Stimulated activated CD4-positive, alpha-beta T cell treated with anti-CD3 and anti-CD28 coated beads, Interleukin-15, amount 100 ng/mL, for 1 hour (primary cell): Measurements from ENCODE around the gene PPIA.

ENCODE experiments used
- DNase-seq, 2 donors: peaks; one replicate each; pipeline ENCODE4 v3.0.0-alpha.2; 2020; ENCODE audit warnings: low read depth in 1 of 2, low spot score in 1 of 2

PPIA gene

DNA sequence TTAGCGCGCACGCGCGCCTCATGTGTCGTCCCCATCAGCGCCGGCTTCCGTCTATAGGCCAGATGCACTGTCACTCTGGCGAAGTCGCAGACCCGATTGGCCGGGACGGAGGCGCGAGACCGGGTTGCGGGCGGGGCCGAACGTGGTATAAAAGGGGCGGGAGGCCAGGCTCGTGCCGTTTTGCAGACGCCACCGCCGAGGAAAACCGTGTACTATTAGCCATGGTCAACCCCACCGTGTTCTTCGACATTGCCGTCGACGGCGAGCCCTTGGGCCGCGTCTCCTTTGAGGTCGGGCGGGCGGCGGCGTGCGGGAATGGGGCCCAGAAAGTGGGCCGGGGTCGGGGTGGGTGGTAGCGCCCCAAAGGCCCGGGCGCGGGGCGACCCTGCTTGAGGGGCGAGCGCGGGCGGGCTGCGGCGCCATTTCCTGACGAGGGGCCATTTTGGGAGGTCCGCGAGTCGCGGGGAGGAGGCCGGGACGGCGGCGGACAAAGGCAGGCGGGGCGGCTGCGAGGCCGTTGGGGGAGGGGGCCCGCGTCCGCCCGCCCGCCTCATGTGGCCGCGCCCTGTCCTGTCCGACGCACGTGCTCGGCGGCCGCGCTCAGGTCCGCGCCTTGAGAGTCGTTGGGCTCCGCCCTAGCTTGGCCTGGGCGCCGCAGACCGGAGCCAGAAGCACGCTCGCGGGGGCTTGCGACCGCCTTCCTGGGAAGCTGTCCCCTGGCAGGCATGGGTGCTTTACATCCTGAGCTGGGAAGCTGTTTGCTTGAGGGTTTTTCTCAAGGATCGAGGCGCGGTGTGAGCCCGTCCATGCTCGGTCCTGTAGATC, at the start of gene PPIA:
PPIA (plus strand) TSS at position 178 of the 825 bp plus-strand sequence; CDS start at position 222, 44 bp downstream.
- DNase-seq = peak; percentile 97 to 98

DNA sequence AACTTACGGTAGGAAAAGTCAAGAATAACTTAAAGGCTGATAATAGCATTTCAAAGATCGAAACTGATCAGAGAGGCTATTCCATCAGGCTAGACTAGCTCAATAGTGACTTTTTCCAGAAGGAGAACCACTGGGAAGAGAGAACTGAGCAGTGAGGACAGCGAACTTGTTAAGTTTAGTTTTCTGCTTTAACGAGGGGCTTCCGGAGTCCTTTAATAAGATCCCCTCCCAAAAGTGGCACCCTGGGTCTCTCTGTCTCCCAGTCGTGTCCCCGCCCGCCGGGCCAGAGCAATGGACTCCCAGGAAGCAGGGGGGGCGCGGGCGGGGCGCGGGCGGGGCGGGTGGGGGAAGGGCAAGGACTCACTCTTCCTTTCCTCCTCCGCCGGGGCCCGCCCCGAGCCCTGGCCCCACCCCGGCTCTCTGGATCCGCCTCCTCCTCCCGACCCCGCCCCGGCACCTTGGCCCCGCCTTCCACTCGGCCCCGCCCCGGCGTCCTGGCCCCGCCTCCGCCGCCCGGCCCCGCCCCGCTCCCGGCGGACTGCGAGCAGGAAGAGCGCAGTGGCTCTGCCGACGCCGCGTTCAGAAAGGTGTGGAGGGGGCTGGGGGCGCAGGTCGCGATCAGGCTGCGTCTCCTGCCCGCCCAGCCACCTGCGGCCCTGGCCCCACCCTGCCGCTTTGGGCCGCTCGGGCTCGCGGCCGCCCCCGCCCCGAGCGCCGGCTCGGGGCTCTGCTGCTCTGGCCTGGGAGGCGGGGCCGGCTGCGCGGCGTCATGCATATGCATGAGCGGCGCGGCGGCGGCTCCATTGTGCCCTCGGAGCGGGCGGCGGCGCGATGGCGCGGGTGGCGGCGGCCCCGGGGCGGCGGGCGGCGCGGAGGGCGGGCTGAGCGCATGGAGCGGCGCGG, 48.2 kb upstream of the PPIA start, which contains the start of gene ZMIZ2:
ZMIZ2 (plus strand) TSS at position 803 of the 903 bp plus-strand sequence. CDS start 7,403 bp downstream, outside the sequence.
- DNase-seq = peak; percentile 88 to 91

DNA sequence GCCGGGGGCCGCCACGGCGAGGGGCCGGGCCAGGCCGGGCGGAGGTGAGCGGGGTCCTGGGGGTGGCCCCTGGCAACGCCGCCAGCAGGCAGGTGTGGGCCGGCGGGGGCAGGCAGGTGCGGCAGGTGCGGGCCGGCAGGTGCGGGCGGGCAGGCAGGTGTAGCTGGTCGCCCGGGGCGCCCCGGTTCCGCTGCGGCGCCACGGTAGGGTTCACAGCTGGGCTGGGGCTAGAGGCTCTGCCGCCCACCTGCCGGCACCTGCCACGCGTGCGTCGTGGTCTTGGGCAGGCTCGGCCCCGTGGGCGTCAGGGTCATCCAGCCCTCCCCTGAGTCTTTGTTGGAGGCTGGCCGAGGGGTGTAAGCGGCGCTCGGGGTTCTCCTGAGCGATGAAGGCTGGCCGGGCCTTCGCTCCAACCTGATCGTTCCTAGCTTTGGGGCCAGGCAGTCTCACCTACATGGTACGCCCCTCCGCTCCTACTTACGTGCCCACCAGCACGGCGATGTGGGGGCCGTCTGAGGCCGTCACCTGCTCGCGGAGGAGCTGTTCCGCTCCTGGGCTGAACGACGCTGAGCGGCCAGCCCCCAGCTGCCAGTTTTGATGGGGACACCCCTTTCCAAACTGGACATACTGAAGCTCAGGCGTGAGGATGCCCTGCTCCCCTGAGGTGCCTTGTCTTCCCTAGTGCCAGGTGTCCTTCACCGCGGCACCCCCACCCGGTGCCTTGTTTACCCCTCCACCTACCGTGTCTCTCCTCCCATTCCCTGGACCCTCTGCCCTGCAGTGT, 47.3 kb upstream of the PPIA start:
- DNase-seq = no peak

DNA sequence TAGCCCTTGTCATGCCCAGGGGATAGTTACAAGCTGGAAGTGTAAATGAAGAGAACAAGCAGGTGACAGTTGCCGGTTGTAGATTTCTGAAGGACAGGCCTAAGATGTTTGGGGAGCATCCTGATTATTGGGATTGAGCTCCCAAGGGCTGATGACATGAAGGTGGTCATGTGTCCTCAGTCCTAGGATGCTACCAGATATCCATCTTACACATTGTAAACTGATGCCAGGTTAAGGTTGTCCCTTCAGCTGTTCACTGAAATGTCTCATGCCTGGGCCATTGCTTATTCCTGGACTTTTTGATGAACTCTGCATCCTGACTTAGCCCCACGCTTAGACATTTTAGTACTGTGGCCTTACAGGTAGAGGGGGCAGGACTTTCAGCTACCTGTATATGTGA, 46.5 kb upstream of the PPIA start:
- DNase-seq = no peak

DNA sequence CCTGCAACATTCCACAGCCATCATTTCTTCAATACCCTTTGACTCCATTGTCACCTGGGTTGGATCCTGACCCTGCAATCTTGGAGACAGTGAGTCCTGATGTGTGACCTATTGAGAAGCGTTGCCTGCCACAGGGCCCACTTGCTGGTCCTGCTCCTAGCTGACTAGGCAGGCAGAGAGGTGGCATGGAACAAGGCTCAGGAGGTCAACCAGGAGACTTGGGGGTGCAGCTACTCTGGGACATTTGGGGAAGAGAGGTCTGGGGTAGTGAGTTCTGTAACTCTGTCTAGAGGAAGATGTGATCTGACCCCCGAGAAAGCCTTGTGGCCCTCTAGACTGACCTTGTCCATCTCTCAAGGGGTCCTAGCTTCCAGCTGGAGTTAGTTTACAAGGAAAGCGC, 46.1 kb upstream of the PPIA start:
- DNase-seq = no peak

DNA sequence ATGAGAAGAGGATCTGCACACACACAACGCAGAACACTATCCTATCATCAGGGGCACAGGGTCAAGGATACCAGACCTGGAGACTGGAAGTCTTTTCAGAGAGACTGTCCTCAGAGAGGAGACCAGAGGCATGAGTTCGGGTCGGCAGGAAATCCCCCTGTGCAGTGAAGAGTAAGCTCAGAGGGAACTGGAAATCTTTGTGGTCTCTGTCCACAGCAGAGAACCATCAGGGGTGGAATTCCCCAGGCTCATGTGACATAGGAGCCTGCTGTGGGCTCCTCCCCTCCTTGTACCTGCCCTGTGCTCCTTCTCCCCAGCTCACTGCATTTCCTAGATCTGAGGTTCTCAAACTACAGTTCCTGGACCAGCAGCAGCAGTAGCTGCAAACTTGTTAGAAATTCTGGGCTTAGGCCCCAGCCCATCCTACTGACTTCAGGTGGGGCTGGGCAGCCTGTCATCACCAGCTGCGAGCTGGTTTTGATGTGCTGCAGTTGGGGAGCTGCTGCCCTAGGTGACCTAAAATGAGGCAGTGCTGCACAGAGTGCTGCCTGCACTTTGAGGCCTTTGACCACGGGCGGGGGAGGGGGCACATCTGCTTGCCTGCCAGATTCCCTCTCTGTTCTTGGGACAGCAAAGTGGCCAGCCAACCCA, 45.4 kb upstream of the PPIA start:
- DNase-seq = peak in 1 of 2 donors; percentile 20

DNA sequence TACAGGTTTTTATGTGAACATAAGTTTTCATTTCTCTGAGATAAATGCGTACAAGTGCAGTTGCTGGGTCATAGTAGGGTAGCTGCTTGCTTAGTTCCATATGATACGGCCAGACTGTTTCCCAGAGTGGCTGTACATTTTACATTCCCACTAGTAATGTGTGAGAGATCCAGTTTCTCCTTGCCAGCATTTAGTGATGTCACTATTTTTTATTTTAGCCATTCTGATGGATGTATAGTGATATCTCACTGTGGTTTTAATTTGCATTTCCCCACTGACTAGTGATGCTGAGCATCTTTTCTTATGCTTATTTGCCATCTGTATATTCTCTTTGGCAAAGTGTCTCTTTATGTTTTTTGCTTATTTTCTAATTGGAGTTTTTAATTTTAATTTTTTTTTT, 43.7 kb upstream of the PPIA start:
- DNase-seq = no peak

DNA sequence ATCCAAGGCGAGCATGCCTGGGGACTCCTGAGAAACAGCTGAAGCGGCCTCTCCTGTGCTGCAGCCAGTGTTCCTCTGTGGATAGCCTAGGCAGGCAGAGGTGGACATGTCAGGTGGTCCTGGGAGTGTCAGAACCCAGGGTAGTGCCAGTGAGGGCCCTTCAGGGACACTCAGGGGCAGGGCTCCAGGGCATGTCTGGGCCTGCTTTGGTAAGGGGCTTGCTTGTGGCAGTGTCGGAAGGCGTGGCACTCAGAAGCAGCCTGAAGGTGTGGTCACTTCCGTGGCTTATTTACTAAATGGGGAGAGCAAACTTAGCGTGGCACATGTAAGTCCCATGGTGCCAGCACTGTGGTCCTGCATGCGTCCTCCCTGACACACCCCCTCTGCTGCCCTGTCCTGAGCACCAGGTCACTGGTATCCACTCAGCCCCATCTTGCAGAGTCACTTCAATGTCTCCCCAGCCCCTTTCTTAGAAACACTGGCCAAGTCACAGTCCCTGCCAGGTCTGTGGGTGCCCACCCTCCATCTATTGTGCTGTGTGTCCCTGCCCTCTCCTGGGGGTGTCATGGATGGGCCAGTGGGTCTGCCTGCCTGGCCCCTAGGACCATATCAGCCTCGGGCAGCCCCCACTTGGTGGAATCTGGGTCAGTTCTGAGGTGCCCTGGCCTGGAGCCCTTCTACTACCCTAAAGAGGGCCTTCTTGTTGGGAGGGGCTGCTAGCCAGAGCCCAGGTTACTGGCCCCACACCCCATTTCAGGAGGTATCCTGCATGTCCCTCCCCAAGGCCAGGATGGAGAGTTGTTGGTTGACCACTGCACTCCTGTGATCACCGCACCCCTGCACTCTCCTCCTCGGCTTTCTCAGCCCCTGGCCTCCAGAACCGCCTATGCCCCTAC, 41.4 kb upstream of the PPIA start:
- no peak for DNase-seq

DNA sequence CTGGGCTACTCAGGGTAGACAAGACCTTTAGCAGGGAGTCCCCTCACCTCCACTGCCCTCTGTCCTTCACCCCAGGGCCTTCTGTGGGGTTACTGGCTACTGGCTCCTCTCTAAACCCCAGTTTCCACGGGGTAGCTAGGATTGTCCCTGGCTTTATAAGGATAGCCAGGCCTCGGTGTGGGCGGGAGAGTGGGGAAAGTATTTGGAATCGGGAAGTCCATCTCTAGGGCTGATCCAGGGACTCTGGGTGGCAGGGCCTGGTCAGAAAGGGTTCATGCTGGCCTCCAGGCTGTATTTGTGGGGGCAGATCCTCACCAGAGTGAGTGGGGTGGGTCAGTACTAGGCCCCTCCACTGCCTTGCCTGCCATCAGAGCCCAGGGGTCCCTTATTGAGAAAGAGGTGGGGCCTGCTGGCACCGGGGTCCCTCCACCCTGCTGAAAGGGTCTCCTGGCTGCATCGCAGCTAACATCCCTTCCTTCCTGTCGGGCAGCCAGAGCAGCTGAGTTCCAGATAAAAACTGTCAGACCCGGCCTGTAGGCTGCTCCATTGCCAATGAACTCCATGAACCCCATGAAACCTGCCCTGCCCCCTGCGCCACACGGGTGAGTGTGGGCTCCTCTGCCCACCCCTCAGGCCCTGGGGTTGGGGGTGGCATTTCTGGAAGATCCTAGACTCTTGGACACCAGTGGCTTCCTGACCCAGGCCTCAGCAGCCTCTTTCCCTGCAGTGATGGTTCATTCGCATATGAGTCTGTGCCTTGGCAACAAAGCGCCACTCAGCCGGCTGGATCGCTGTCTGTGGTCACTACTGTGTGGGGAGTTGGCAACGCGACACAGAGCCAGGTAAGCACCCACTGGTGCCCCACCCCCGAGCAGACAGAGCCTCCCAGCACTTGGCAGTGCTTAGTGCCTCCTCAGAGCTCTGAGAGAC, 40.5 kb upstream of the PPIA start:
- no peak for DNase-seq

DNA sequence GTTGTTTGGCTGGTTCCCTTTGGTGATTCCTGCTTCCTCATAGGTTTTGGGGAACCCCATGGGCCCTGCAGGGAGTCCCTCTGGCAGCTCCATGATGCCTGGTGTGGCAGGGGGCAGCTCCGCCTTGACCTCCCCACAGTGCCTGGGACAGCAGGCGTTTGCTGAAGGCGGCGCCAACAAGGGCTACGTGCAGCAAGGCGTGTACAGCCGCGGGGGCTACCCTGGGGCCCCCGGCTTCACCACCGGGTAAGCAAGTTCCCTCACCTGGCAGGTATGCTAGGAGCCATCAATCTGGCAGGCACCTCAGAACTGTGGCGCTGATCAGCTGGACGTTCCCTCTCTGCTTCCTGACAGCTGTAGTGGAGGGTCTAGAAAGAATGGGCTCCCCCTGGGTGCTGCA, 39.6 kb upstream of the PPIA start:
- no peak for DNase-seq

DNA sequence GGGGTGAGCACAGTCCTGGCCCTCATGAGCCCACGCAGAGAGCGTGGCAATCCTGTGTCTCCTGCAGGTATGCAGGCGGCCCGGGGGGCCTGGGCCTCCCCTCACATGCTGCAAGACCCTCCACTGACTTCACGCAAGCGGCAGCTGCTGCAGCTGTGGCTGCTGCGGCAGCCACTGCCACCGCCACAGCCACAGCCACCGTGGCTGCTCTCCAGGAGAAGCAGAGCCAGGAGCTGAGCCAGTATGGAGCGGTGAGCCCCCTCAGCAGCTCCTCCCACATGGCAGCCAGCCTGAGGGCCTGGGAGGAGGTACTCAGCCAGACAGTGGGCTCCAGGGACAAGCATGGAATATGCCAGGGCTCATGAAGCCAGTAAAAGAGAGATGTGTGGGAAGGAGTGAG, 39.2 kb upstream of the PPIA start:
- DNase-seq = no peak

DNA sequence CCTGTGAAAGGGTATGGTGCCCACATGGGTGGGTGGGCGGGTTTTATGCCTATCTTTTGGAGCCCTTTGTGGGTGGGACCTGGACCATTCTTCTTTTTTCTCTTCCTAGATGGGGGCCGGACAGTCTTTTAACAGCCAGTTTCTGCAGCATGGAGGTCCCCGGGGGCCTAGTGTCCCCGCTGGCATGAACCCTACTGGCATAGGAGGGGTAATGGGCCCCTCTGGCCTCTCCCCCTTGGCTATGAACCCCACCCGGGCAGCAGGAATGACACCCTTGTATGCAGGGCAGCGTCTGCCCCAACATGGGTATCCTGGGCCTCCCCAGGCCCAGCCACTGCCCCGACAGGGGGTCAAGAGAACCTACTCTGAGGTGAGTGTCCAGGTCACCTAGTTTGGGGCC, 38.7 kb upstream of the PPIA start:
- no peak for DNase-seq

DNA sequence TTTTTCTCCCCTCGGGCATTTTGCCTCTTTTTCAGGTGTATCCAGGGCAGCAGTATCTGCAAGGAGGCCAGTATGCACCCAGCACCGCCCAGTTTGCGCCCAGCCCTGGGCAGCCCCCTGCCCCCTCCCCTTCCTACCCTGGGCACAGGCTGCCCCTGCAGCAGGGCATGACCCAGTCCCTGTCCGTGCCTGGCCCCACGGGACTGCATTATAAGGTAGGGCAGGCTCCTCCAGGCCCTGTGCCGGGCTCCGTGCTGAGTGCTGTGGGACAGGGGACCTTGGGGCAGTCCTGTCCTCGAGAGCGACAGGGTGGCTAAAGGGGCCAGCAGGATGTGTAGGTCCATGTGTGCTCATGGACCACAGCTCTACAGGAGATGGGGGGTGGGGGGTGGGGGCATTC, 37.2 kb upstream of the PPIA start:
- DNase-seq = no peak

DNA sequence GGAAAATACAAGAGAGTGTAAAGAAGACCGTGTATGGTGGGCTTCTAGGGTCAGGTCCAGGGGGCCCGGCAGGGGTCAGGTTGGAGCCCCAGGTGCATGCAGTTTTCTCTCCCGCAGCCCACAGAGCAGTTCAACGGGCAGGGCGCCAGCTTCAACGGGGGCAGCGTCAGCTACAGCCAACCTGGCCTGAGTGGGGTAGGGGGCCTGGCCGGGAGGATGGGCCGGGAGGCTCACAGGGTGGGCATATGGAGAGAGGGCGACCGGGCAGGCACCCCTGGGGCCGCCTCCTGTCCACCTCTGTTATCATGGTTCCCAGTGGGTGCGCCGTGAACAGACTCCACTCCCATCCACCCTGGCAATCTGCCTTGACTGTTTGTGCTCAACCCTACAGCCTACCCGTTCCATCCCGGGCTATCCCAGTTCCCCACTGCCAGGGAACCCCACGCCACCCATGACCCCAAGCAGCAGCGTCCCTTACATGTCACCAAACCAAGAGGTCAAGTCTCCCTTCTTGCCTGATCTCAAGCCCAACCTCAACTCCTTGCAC, 36.4 kb upstream of the PPIA start:
- no peak for DNase-seq

DNA sequence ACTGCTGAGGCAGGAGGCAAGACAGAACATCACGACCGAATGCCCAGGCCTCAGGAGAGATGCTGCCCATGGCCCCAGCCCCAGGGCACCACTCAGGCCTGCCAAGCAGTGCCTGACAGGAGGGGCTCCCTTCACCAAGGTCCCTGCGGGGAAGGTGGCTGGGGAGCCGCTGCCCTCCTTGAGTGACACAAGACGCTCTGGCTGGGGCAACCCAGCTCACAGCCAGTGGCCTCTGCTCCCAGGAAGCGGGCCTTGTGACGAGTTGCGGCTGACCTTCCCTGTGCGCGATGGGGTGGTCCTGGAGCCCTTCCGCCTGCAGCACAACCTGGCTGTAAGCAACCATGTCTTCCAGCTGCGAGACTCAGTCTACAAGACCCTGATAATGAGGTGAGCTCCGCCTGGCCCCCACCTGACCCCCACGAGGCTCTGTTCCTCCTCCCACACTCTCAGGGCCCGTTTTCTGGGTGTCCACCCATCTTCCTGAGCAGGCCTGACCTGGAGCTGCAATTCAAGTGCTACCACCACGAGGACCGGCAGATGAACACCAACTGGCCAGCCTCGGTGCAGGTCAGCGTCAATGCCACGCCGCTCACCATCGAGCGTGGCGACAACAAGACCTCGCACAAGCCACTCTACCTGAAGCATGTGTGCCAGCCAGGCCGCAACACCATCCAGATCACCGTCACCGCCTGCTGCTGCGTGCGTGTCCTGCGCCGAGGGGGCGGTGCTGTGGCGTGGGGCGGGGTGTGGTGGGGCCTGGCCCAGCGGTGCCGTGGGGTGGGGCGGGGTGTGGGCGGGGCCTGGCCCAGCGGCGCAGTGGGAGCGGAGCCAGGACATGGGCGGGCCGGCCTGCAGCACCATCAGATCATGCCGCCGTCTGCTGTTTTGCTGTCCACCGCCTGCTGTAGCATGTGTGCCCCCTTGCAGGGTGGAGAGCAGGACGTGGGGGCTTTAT, 35.0 kb upstream of the PPIA start:
- no peak for DNase-seq

DNA sequence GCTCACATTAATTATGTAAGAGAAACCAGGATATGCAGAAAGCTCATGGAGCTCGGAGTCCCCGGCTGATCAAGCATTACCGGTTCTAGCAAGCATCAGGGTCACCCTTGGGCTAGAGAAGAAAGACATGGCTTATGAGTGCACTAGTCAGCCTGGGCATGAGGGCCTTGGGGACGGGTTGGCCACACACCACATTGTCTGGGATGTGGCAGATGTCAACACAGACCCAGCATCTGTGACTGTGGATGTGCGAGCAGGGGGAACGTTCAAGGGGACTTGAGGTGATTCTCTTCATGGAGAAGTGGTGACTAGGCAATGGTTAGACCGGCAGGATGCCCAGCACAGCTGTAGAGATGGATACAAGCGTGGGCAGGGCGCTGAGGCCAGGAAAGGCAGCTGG, 34.2 kb upstream of the PPIA start:
- no peak for DNase-seq
